A549 treated with CORT108297 at 1 μM for 4 hours (cell line): ENCODE results near the gene SH3GLB1. TPM values are rescaled to one million over a fixed set of nuclear protein-coding genes. Genes with fewer than 3 reads are reported as not detected.

Experiments used
- total RNA-seq: library from RNA; stranded (reverse); fragments of 200-300 nt; extraction: Qiagen RNA extraction; gene quantifications from 5 replicates; pipeline ENCODE4 v1.2.3, GENCODE V29; 2022

SH3GLB1 gene
- 32.9 to 38.0 TPM (median 35.6 TPM) in 5 replicates for total RNA-seq

DNA sequence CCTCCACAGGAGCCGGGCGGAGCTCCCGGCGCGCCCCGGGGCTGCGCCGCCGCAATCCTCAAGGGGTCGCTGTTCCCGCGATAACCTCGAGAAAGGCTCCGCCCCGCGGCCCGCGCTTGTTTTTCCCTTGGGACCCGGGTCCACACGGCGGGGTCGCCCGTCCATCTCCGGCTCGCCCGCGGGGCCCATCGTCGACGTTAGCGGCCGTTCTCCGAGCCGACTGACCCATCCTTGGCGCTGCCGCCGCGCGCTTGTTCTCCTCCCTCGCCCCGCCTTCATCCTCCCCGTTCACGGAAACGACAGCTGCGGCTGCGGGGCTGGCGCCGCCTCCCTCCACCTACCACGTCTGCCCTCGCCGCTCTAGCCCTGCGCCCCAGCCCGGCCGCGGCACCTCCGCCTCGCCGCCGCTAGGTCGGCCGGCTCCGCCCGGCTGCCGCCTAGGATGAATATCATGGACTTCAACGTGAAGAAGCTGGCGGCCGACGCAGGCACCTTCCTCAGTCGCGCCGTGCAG, at the start of gene SH3GLB1:
SH3GLB1 (plus strand) TSS at position 119 of the 514 bp plus-strand sequence; CDS start at position 443, 324 bp downstream.

Other genes starting within 250 kb of the SH3GLB1 start
- gene CLCA1, start 235.6 kb upstream of the SH3GLB1 start, total RNA-seq = not detected in 5 replicates
- gene CLCA4, start 157.5 kb upstream of the SH3GLB1 start, total RNA-seq = not detected in 5 replicates
- gene SELENOF, start 209.6 kb downstream of the SH3GLB1 start, total RNA-seq = 147 to 192 TPM (median 157 TPM) in 5 replicates
- 10.5 to 12.4 TPM (median 11.7 TPM) in 5 replicates for gene HS2ST1, start 210.1 kb downstream of the SH3GLB1 start, total RNA-seq